Parathyroid adenoma (tissue), 2 donors: ENCODE data around the gene GPR176.

Source experiments
- H2AFZ ChIP-seq: fragments of 300-600 bp; sonication (generic); one replicate; pipeline ENCODE4 v1.7.0; 2017; ENCODE audit warnings: antibody characterized with exemption, mild to moderate bottlenecking
- H3K27ac ChIP-seq: fragments of 300-600 bp; sonication (generic); one replicate; pipeline ENCODE4 v1.7.0; 2017
- H3K27me3 ChIP-seq: fragments of 300-600 bp; sonication (generic); one replicate; pipeline ENCODE4 v1.7.0; 2017; ENCODE audit warnings: low read length; ENCODE audit not compliant: control insufficient read depth, insufficient read depth
- H3K36me3 ChIP-seq: fragments of 300-600 bp; sonication (generic); one replicate; pipeline ENCODE4 v1.7.0; 2017; ENCODE audit warnings: low read length; ENCODE audit not compliant: control insufficient read depth, insufficient read depth
- H3K4me1 ChIP-seq: fragments of 300-600 bp; sonication (generic); one replicate; pipeline ENCODE4 v1.7.0; 2017; ENCODE audit warnings: control low read depth
- H3K4me2 ChIP-seq: fragments of 300-600 bp; sonication (generic); one replicate; pipeline ENCODE4 v1.7.0; 2017; ENCODE audit warnings: low read length
- H3K4me3 ChIP-seq: fragments of 300-600 bp; sonication (generic); one replicate; pipeline ENCODE4 v1.7.0; 2017; ENCODE audit warnings: low read depth, low read length
- H3K79me2 ChIP-seq: fragments of 300-600 bp; sonication (generic); one replicate; pipeline ENCODE4 v1.7.0; 2017; ENCODE audit warnings: control low read depth
- H3K9ac ChIP-seq: fragments of 300-600 bp; sonication (generic); one replicate; pipeline ENCODE4 v1.7.0; 2017; ENCODE audit warnings: mild to moderate bottlenecking
- H3K9me3 ChIP-seq: fragments of 300-600 bp; sonication (generic); one replicate; pipeline ENCODE4 v1.7.0; 2017; ENCODE audit warnings: low read length; ENCODE audit not compliant: control insufficient read depth
- TF ChIP-seq, protein P1 (sequence below): fragments of 300-600 bp; sonication (generic); IDR thresholded peaks from one replicate; pipeline ENCODE4 v1.7.0; 2017; ENCODE audit warnings: antibody characterized with exemption, mild to moderate bottlenecking
- donor health status: primary hyperparathyroidism.

The GPR176 gene

DNA sequence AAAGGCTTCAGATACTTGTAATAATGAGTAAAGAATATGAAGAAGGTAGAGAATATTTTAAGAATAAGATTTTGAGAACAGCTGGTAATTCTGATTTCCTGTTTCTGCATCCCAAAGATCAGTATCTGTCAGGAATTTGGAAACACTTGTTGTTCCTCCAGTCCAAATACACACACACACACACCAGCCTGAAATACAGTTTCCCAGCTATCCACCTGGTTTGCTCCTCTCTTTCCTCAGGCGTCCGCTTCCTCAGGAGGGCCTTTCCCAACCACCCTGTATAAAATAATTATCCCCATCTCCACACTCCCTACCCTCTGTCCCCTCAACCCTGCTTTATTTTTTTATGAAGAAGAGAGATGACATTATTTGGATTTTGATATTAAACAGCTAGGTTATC, 135.4 kb downstream of the GPR176 start:
- H3K27ac ChIP-seq = peak overlapping the region; percentile 42
- TF ChIP-seq, protein P1, sequence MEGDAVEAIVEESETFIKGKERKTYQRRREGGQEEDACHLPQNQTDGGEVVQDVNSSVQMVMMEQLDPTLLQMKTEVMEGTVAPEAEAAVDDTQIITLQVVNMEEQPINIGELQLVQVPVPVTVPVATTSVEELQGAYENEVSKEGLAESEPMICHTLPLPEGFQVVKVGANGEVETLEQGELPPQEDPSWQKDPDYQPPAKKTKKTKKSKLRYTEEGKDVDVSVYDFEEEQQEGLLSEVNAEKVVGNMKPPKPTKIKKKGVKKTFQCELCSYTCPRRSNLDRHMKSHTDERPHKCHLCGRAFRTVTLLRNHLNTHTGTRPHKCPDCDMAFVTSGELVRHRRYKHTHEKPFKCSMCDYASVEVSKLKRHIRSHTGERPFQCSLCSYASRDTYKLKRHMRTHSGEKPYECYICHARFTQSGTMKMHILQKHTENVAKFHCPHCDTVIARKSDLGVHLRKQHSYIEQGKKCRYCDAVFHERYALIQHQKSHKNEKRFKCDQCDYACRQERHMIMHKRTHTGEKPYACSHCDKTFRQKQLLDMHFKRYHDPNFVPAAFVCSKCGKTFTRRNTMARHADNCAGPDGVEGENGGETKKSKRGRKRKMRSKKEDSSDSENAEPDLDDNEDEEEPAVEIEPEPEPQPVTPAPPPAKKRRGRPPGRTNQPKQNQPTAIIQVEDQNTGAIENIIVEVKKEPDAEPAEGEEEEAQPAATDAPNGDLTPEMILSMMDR = no peak
- H3K9me3 ChIP-seq = no peaks in the 10 kb centered on the region
- H3K36me3 ChIP-seq = no peaks in the 10 kb centered on the region
- H3K27me3 ChIP-seq = no peaks in the 10 kb centered on the region
- no peaks in the 10 kb centered on the region for H3K4me1 ChIP-seq
- H2AFZ ChIP-seq = no peak overlapping the region
- H3K79me2 ChIP-seq = no peaks in the 10 kb centered on the region
- no peak overlapping the region for H3K9ac ChIP-seq
- peak overlapping the region; percentile 24 for H3K4me2 ChIP-seq
- peak overlapping the region; percentile 13 for H3K4me3 ChIP-seq

DNA sequence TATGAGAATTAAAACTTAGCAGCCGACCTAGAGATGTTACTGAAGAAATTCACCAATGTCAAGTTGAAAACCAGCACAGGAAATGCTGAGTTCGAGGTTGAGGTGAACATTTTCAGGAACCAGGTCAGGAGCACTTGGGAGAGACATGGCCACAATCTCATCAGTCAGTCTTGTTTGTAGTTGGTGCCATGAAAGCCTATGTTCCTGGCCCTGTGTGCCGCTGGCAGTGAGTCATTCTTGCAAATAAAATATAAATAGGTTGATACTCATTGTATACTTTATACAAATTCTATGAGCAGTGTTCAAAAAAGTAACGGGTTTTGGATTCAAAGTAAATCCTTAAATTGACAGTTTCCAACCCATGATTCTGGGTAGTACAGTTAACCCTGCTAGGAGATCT, 135.9 kb downstream of the GPR176 start:
- Histone ChIP-seq H3K27ac (peak overlapping the region; percentile 42), H3K4me3 (no peak overlapping the region), H3K36me3 (no peaks in the 10 kb centered on the region), H3K27me3 (no peaks in the 10 kb centered on the region), H3K9ac (no peak overlapping the region), H3K9me3 (no peaks in the 10 kb centered on the region), H2AFZ (no peak overlapping the region), H3K79me2 (no peaks in the 10 kb centered on the region), H3K4me2 (peak overlapping the region; percentile 89), H3K4me1 (no peaks in the 10 kb centered on the region)
- TF ChIP-seq, protein P1 = no peak

DNA sequence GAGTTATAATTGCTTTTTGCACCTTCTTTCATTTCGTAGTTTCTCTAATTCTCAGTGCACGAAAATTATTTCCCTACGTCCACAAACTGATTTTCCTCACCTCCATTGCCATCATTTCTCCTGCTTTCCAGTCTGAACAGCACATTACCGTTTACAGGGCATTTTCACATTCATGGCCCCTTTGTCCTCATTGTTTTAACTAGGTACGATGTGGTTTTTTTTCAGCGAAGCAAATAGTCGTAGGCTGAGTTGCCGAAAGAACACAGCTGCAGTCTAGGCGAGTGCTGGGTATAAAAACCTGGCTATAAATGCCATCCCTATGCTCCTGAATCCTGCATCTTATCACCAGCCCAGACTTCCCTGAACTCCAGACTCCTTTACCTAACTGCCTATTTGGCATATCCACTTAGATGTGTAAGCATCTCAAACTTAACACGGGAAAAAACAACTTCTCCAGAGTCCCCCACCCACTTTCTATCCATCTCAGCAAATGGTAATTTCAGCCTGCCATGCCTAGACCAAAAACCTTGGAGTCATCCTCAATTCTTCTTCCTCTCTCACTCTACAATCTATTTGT, 136.7 kb downstream of the GPR176 start:
- Histone ChIP-seq H2AFZ (peak overlapping the region; percentile 89), H3K4me3 (peak overlapping the region; percentile 89), H3K9ac (no peak overlapping the region), H3K9me3 (no peaks in the 10 kb centered on the region), H3K27ac (peak overlapping the region; percentile 75), H3K79me2 (no peaks in the 10 kb centered on the region), H3K4me1 (no peaks in the 10 kb centered on the region), H3K27me3 (no peaks in the 10 kb centered on the region), H3K4me2 (peak overlapping the region; percentile 89), H3K36me3 (no peaks in the 10 kb centered on the region)
- TF ChIP-seq, protein P1 = no peak

DNA sequence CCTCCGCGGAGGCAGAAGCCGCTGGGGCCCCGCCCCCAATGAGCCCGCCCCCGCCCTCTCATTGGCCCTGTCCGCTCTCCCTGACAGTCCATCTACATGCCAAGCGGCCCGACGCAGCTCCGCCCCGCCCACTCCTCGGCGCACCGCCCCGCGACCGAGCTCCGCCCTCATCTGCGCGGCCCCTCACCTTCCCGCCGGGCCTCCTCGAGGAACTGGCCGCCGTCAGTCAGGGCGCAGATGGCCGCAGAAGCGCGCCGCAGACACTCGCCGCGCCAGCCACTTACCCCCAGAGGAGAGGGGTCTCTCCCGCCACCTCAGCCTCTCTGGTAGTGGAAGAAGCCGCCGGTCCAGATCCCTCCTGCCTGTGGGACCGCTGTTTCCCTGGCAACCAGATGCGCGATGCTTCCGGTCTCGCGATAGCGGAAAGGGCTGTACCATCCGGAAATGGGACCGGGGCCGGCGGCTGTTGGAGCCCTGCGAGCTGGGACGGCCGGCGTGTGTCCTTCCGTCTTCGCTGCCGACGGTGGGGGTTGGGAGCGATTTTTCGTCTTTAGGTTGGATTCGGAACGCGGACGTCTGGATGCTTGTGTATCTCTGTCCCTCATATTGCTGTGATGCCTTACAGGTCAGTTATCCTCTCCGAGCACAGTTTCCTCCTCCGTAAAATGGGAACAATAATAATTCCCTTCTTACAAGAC, 137.5 kb downstream of the GPR176 start, which contains the start of gene FSIP1:
Gene FSIP1 (minus strand): TSS at position 401 of the 698 bp plus-strand sequence. CDS start 6,317 bp downstream, outside the sequence.
- Histone ChIP-seq H3K4me2 (peak within 1 kb of the TSS; percentile 89), H3K36me3 (no peaks in the 10 kb centered on the region), H3K27ac (peak within 1 kb of the TSS; percentile 75), H3K9me3 (no peaks in the 10 kb centered on the region), H2AFZ (peak within 1 kb of the TSS; percentile 89), H3K79me2 (no peaks in the 10 kb centered on the region), H3K27me3 (no peaks in the 10 kb centered on the region), H3K4me3 (peak within 1 kb of the TSS; percentile 89), H3K9ac (no peak within 1 kb of the TSS), H3K4me1 (no peaks in the 10 kb centered on the region)
- TF ChIP-seq, protein P1 = no peak
